Thymus (tissue), 11 donors: ENCODE measurements around the gene CRCP. TPM values are rescaled to one million over a fixed set of nuclear protein-coding genes. Genes with fewer than 3 reads are reported as not detected.

Source experiments
- DNase-seq, 9 donors: peaks; one replicate each; pipeline ENCODE4 v3.0.0-alpha.2; 2013; ENCODE audit warnings: low spot score in 9 of 9, low read depth in 6 of 9, missing footprints in 1 of 9
- H3K27ac ChIP-seq, 2 donors: one replicate each; pipeline ENCODE4 v1.5.1; 2013; ENCODE audit warnings: control low read depth in 1 of 2, low read depth in 1 of 2, low read length in 1 of 2, mild to moderate bottlenecking in 1 of 2, moderate library complexity in 1 of 2
- H3K27me3 ChIP-seq, 2 donors: one replicate each; pipeline ENCODE4 v1.5.1; 2013; ENCODE audit warnings: low read length in 1 of 2; ENCODE audit not compliant: control insufficient read depth in 2 of 2, insufficient read depth in 1 of 2
- H3K36me3 ChIP-seq, 2 donors: one replicate each; pipeline ENCODE4 v1.5.1; 2013; ENCODE audit warnings: low read length in 1 of 2, mild to moderate bottlenecking in 1 of 2, moderate library complexity in 1 of 2; ENCODE audit not compliant: control insufficient read depth in 2 of 2, insufficient read depth in 2 of 2
- H3K4me1 ChIP-seq, 2 donors: one replicate each; pipeline ENCODE4 v1.5.1; 2013; ENCODE audit warnings: low read length in 2 of 2; ENCODE audit not compliant: control insufficient read depth in 2 of 2, insufficient read depth in 2 of 2
- H3K4me3 ChIP-seq, 2 donors: one replicate each; pipeline ENCODE4 v1.5.1; 2013; ENCODE audit warnings: low read length in 2 of 2, control low read depth in 1 of 2, mild to moderate bottlenecking in 1 of 2
- H3K9me3 ChIP-seq, 2 donors: one replicate each; pipeline ENCODE4 v1.5.1; 2013; ENCODE audit warnings: low read length in 1 of 2, mild to moderate bottlenecking in 1 of 2; ENCODE audit not compliant: control insufficient read depth in 2 of 2, insufficient read depth in 1 of 2
- WGBS: extraction: QIAGEN DNeasy Blood & Tissue Kit; methylation state at CpG from one replicate; pipeline ENCODE4 v1.1.7; 2013; 5-methylcytosine and 5-hydroxymethylcytosine counted together
- polyA plus RNA-seq: library from polyadenylated mRNA; stranded (reverse); fragments of 200-250 nt; gene quantifications from one replicate; pipeline ENCODE4 v1.2.3, GENCODE V29; 2013
- total RNA-seq: library from RNA; stranded (reverse); fragments of 120-200 nt; gene quantifications from one replicate; pipeline ENCODE4 v1.2.4, GENCODE V29; 2013
- donor health status: healthy.

The CRCP gene
- total and polyA plus RNA-seq, 2 donors = 18.8 to 23.6 TPM

- H3K4me3 ChIP-seq = no peak overlapping the region
- H3K27ac ChIP-seq = no peak overlapping the region
- no peaks in the 10 kb centered on the region for H3K9me3 ChIP-seq
- WGBS = 93% methylated on average over 7 of the region's 7 CpGs
- H3K27me3 ChIP-seq = no peaks in the 10 kb centered on the region
- H3K4me1 ChIP-seq = no peaks in the 10 kb centered on the region
- no peaks in the 10 kb centered on the region for H3K36me3 ChIP-seq
- DNase-seq = no peak
These were observed 75.3 kb downstream of the CRCP start for GRCh38 chr7:66189695-66190503.

GRCh38 chr7:66190504-66190857, 75.8 kb downstream of the CRCP start:
- no peaks in the 10 kb centered on the region for H3K36me3 ChIP-seq
- no peaks in the 10 kb centered on the region for H3K9me3 ChIP-seq
- WGBS = 94% methylated on average over 5 of the region's 5 CpGs
- no peak overlapping the region for H3K27ac ChIP-seq
- H3K4me3 ChIP-seq = no peak overlapping the region
- no peaks in the 10 kb centered on the region for H3K4me1 ChIP-seq
- H3K27me3 ChIP-seq = no peaks in the 10 kb centered on the region
- no peak for DNase-seq

- Histone ChIP-seq H3K27me3 (no peaks in the 10 kb centered on the region), H3K4me1 (no peaks in the 10 kb centered on the region), H3K36me3 (no peaks in the 10 kb centered on the region), H3K4me3 (no peak overlapping the region), H3K9me3 (no peaks in the 10 kb centered on the region), H3K27ac (no peak overlapping the region)
- 87% methylated on average over 6 of the region's 6 CpGs for WGBS
- no peak for DNase-seq
These were observed 78.6 kb downstream of the CRCP start for GRCh38 chr7:66193146-66193725.

- Histone ChIP-seq H3K9me3 (no peaks in the 10 kb centered on the region), H3K27ac (no peak overlapping the region), H3K4me3 (no peak overlapping the region), H3K4me1 (no peaks in the 10 kb centered on the region), H3K36me3 (no peaks in the 10 kb centered on the region), H3K27me3 (peaks cover 0 to 8% of the 10 kb centered on the region in 2 donors)
- DNase-seq = no peak
- 86% methylated on average over 2 of the region's 2 CpGs for WGBS
These were observed 83.8 kb downstream of the CRCP start for GRCh38 chr7:66198469-66198868.

- Histone ChIP-seq H3K4me3 (no peak overlapping the region), H3K36me3 (no peaks in the 10 kb centered on the region), H3K4me1 (no peaks in the 10 kb centered on the region), H3K9me3 (no peaks in the 10 kb centered on the region), H3K27me3 (peaks cover 2 to 12% of the 10 kb centered on the region in 2 donors), H3K27ac (no peak overlapping the region)
- WGBS = 95% methylated on average over 4 of the region's 4 CpGs
- DNase-seq = no peak
These were observed 84.3 kb downstream of the CRCP start for GRCh38 chr7:66198956-66199355.

GRCh38 chr7:66202441-66202840, 87.8 kb downstream of the CRCP start:
- Histone ChIP-seq H3K4me1 (peaks cover 6 to 12% of the 10 kb centered on the region in 2 donors), H3K4me3 (no peak overlapping the region), H3K9me3 (no peaks in the 10 kb centered on the region), H3K27me3 (peaks cover 14 to 42% of the 10 kb centered on the region in 2 donors), H3K27ac (no peak overlapping the region), H3K36me3 (no peaks in the 10 kb centered on the region)
- no peak for DNase-seq
- 31% methylated on average over 8 of the region's 8 CpGs for WGBS

Other genes with a start within 250 kb of the CRCP start
- 6.0 TPM for gene VKORC1L1, start 241.8 kb upstream of the CRCP start, total RNA-seq
- 8.5 TPM for gene VKORC1L1, start 241.8 kb upstream of the CRCP start, polyA plus RNA-seq
- 20.6 TPM for gene GUSB, start 132.6 kb upstream of the CRCP start, total RNA-seq
- 56.4 TPM for gene GUSB, start 132.6 kb upstream of the CRCP start, polyA plus RNA-seq
- gene ASL, start 39.0 kb upstream of the CRCP start, total RNA-seq = 7.3 TPM
- 24.6 TPM for gene ASL, start 39.0 kb upstream of the CRCP start, polyA plus RNA-seq
- 5.8 TPM for gene TPST1, start 90.5 kb downstream of the CRCP start, total RNA-seq
- gene TPST1, start 90.5 kb downstream of the CRCP start, polyA plus RNA-seq = 4.7 TPM